Panc1 (cell line): Measurements from ENCODE around the gene CYP27C1.

Experiments
- CTCF ChIP-seq: fragments of 450-650 bp; IDR thresholded peaks from 2 replicates; pipeline ENCODE4 v1.5.1; 2017; ENCODE audit warnings: mild to moderate bottlenecking
- POLR2AphosphoS5 ChIP-seq: IDR thresholded peaks from 2 replicates; pipeline ENCODE4 v1.6.1; 2012; ENCODE audit warnings: mild to moderate bottlenecking, low read depth, low read length, moderate library complexity
- REST ChIP-seq, 2 experiments: IDR thresholded peaks; 2 replicates each; pipeline ENCODE4 v1.6.1; 2011 to 2012; ENCODE audit warnings: low read depth in 2 of 2, control low read depth in 1 of 2, low read length in 1 of 2, mild to moderate bottlenecking in 1 of 2, moderate library complexity in 1 of 2; ENCODE audit not compliant: insufficient read depth in 1 of 2
- SIN3A ChIP-seq: IDR thresholded peaks from 2 replicates; pipeline ENCODE4 v1.6.1; 2012; ENCODE audit warnings: low read depth, mild to moderate bottlenecking, low read length, moderate library complexity, borderline replicate concordance; ENCODE audit not compliant: insufficient read depth
- TCF7L2 ChIP-seq: IDR thresholded peaks from 2 replicates; pipeline ENCODE4 v1.6.1; 2011; ENCODE audit warnings: mild to moderate bottlenecking, low read depth, low read length, inconsistent platforms

- TF ChIP-seq REST (IDR thresholded peaks at IDR 0.05; ENCODE audit: insufficient read depth in 1 of 2, low read depth in 2 of 2, low read length in 1 of 2), result no peak
- no peak for TF ChIP-seq CTCF
- no peak for TF ChIP-seq POLR2AphosphoS5
- no peak for TF ChIP-seq SIN3A
- TF ChIP-seq TCF7L2, result no peak
Observed at GRCh38 chr2:127173057-127173456, 47.0 kb downstream of the CYP27C1 start.
